Neuron (in vitro differentiated cells): ENCODE measurements around the gene NECAB2.

Experiments
- H2AFZ ChIP-seq: one replicate; pipeline ENCODE4 v1.6.1; 2013; ENCODE audit warnings: low read depth, mild to moderate bottlenecking, inconsistent platforms, low read length, moderate library complexity
- H3K27me3 ChIP-seq: one replicate; pipeline ENCODE4 v1.6.1; 2013; ENCODE audit warnings: low read length; ENCODE audit not compliant: insufficient read depth
- H3K36me3 ChIP-seq: one replicate; pipeline ENCODE4 v1.6.1; 2013; ENCODE audit warnings: low read length; ENCODE audit not compliant: insufficient read depth
- H3K4me1 ChIP-seq: one replicate; pipeline ENCODE4 v1.6.1; 2013; ENCODE audit warnings: low read length; ENCODE audit not compliant: insufficient read depth
- H3K4me3 ChIP-seq: 2 replicates; pipeline ENCODE4 v1.5.1; 2013; ENCODE audit warnings: mild to moderate bottlenecking, low read length, moderate library complexity
- H3K9me3 ChIP-seq: one replicate; pipeline ENCODE4 v1.6.1; 2013; ENCODE audit warnings: low read length

NECAB2 gene

GRCh38 chr16:83967838-83968305 lies at the start of gene NECAB2:
TSS of gene NECAB2 (plus strand) at chr16:83968244. CDS start at chr16:83968649, 405 bp downstream.
- Histone ChIP-seq H3K4me3 (peak within 1 kb of the TSS; percentile 46), H3K27me3 (no peaks in the 10 kb centered on the region)

GRCh38 chr16:83920894-83921491 lies 47.1 kb upstream of the NECAB2 start:
- H3K4me3 ChIP-seq = no peak overlapping the region
- H3K27me3 ChIP-seq = no peaks in the 10 kb centered on the region
- peaks cover 11% of the 10 kb centered on the region for H3K4me1 ChIP-seq
- no peak overlapping the region for H2AFZ ChIP-seq
- H3K9me3 ChIP-seq = peaks cover 9% of the 10 kb centered on the region
- peaks cover 36% of the 10 kb centered on the region for H3K36me3 ChIP-seq

More at GRCh38 chr16:83967838-83968305, at the start of gene NECAB2:
- Histone ChIP-seq H3K36me3 (no peaks in the 10 kb centered on the region), H3K9me3 (no peaks in the 10 kb centered on the region), H3K4me1 (peaks cover 8% of the 10 kb centered on the region), H2AFZ (no peak within 1 kb of the TSS)

GRCh38 chr16:83923581-83924365 lies 44.3 kb upstream of the NECAB2 start:
- Histone ChIP-seq H3K4me1 (peaks cover 11% of the 10 kb centered on the region), H3K9me3 (peaks cover 6% of the 10 kb centered on the region), H3K4me3 (no peak overlapping the region), H2AFZ (no peak overlapping the region), H3K27me3 (no peaks in the 10 kb centered on the region), H3K36me3 (peaks cover 18% of the 10 kb centered on the region)

- H3K36me3 ChIP-seq = peaks cover 9% of the 10 kb centered on the region
- H3K4me3 ChIP-seq = no peak overlapping the region
- peaks cover 11% of the 10 kb centered on the region for H3K4me1 ChIP-seq
- no peak overlapping the region for H2AFZ ChIP-seq
- H3K27me3 ChIP-seq = no peaks in the 10 kb centered on the region
- peaks cover 3% of the 10 kb centered on the region for H3K9me3 ChIP-seq
Observed at GRCh38 chr16:83924686-83925085, 43.4 kb upstream of the NECAB2 start.

- Histone ChIP-seq H3K9me3 (no peaks in the 10 kb centered on the region), H3K4me3 (no peak overlapping the region), H3K27me3 (no peaks in the 10 kb centered on the region), H3K36me3 (peaks cover 3% of the 10 kb centered on the region), H2AFZ (no peak overlapping the region), H3K4me1 (peaks cover 11% of the 10 kb centered on the region)
Observed at GRCh38 chr16:83925095-83925905, 42.7 kb upstream of the NECAB2 start.

- no peaks in the 10 kb centered on the region for H3K9me3 ChIP-seq
- H3K27me3 ChIP-seq = no peaks in the 10 kb centered on the region
- no peak overlapping the region for H2AFZ ChIP-seq
- H3K4me3 ChIP-seq = no peak overlapping the region
- H3K4me1 ChIP-seq = peaks cover 11% of the 10 kb centered on the region
- no peaks in the 10 kb centered on the region for H3K36me3 ChIP-seq
Observed at GRCh38 chr16:83925957-83926725, 41.9 kb upstream of the NECAB2 start.

GRCh38 chr16:83926726-83927397 lies 41.2 kb upstream of the NECAB2 start:
- peaks cover 11% of the 10 kb centered on the region for H3K4me1 ChIP-seq
- no peak overlapping the region for H2AFZ ChIP-seq
- H3K27me3 ChIP-seq = no peaks in the 10 kb centered on the region
- no peaks in the 10 kb centered on the region for H3K36me3 ChIP-seq
- no peak overlapping the region for H3K4me3 ChIP-seq
- H3K9me3 ChIP-seq = no peaks in the 10 kb centered on the region

GRCh38 chr16:83928341-83929055 lies 39.5 kb upstream of the NECAB2 start:
- Histone ChIP-seq H3K9me3 (no peaks in the 10 kb centered on the region), H3K4me1 (peaks cover under 1% of the 10 kb centered on the region), H3K27me3 (no peaks in the 10 kb centered on the region), H2AFZ (no peak overlapping the region), H3K4me3 (no peak overlapping the region), H3K36me3 (no peaks in the 10 kb centered on the region)

- Histone ChIP-seq H3K4me3 (no peak overlapping the region), H3K36me3 (no peaks in the 10 kb centered on the region), H3K4me1 (no peaks in the 10 kb centered on the region), H3K9me3 (no peaks in the 10 kb centered on the region), H3K27me3 (no peaks in the 10 kb centered on the region), H2AFZ (no peak overlapping the region)
Observed at GRCh38 chr16:83929811-83930555, 38.1 kb upstream of the NECAB2 start.

- no peaks in the 10 kb centered on the region for H3K36me3 ChIP-seq
- H3K9me3 ChIP-seq = no peaks in the 10 kb centered on the region
- H3K4me3 ChIP-seq = no peak overlapping the region
- H3K27me3 ChIP-seq = no peaks in the 10 kb centered on the region
- H2AFZ ChIP-seq = no peak overlapping the region
- H3K4me1 ChIP-seq = no peaks in the 10 kb centered on the region
Observed at GRCh38 chr16:83930730-83931500, 37.1 kb upstream of the NECAB2 start.

- H3K4me1 ChIP-seq = no peaks in the 10 kb centered on the region
- H2AFZ ChIP-seq = no peak overlapping the region
Observed at GRCh38 chr16:83931556-83931955, 36.5 kb upstream of the NECAB2 start.

More at GRCh38 chr16:83931556-83931955, 36.5 kb upstream of the NECAB2 start:
- Histone ChIP-seq H3K27me3 (no peaks in the 10 kb centered on the region), H3K4me3 (no peak overlapping the region), H3K36me3 (no peaks in the 10 kb centered on the region), H3K9me3 (no peaks in the 10 kb centered on the region)
